Fibroblast of pulmonary artery (primary cell): ENCODE measurements around the gene TGFB1I1.
A peak's percentile ranks its signal among the peaks of the same experiment; 100 is the strongest.

Experiments used
- DNase-seq: peaks from one replicate; pipeline ENCODE4 v3.0.0-alpha.2; 2010; ENCODE audit warnings: low read depth
- H3K4me3 ChIP-seq: replicated peaks from 2 replicates; pipeline ENCODE4 v1.5.1; 2011; ENCODE audit warnings: low read depth, mild to moderate bottlenecking, control low read depth, low read length, moderate library complexity
- CTCF ChIP-seq: IDR thresholded peaks from 2 replicates; pipeline ENCODE4 v1.5.1; 2011; ENCODE audit warnings: mild to moderate bottlenecking, control low read depth, low read length, inconsistent platforms; ENCODE audit errors: missing control alignments

TGFB1I1 gene

GRCh38 chr16:31507929-31508705, 36.2 kb downstream of the TGFB1I1 start, which contains the start of gene RUSF1:
Gene RUSF1 (minus strand): TSS chr16:31508391. CDS start chr16:31508373, 18 bp downstream.
- no peak for TF ChIP-seq CTCF
- DNase-seq, result peak; percentile 87

GRCh38 chr16:31508706-31509195, 36.8 kb downstream of the TGFB1I1 start:
- peak overlapping the region; percentile 96 for H3K4me3 ChIP-seq
- no peak for TF ChIP-seq CTCF
- peak; percentile 59 for DNase-seq

More at GRCh38 chr16:31507929-31508705, 36.2 kb downstream of the TGFB1I1 start, which contains the start of gene RUSF1:
- peak within 1 kb of the TSS; percentile 96 for H3K4me3 ChIP-seq

- DNase-seq, result peak; percentile 42
- no peak for TF ChIP-seq CTCF
- no peak overlapping the region for H3K4me3 ChIP-seq
Measured at GRCh38 chr16:31513126-31513525, 41.2 kb downstream of the TGFB1I1 start.

- no peak for TF ChIP-seq CTCF
- DNase-seq, result no peak
- H3K4me3 ChIP-seq, result no peak overlapping the region
Measured at GRCh38 chr16:31513884-31514283, 41.9 kb downstream of the TGFB1I1 start.

- TF ChIP-seq CTCF, result no peak
- no peak overlapping the region for H3K4me3 ChIP-seq
- no peak for DNase-seq
Measured at GRCh38 chr16:31517800-31518402, 45.9 kb downstream of the TGFB1I1 start.

- DNase-seq, result no peak
- H3K4me3 ChIP-seq, result no peak overlapping the region
- TF ChIP-seq CTCF, result no peak
Measured at GRCh38 chr16:31519759-31520431, 47.9 kb downstream of the TGFB1I1 start.
